Right atrium auricular region (tissue), 2 donors: ENCODE results near the gene INPP5D. TPM values are rescaled to one million over a fixed set of nuclear protein-coding genes. Genes with fewer than 3 reads are reported as not detected.
A peak's percentile ranks its signal among the peaks of the same experiment; 100 is the strongest.

ENCODE experiments used
- DNase-seq: peaks from one replicate; pipeline ENCODE4 v3.0.0-alpha.2; 2019; ENCODE audit warnings: low spot score
- H3K27ac ChIP-seq, 2 donors: fragments of 200-600 bp; sonication (generic); 1 replicate in 1 of 2; 2 replicates in 1 of 2; pipeline ENCODE4 v1.5.1; 2016 to 2019
- H3K27me3 ChIP-seq, 2 donors: fragments of 200-600 bp; sonication (generic); one replicate each; pipeline versions ENCODE4 v1.5.1 to v1.6.0; 2017 to 2019
- H3K36me3 ChIP-seq: fragments of 200-600 bp; sonication (generic); one replicate; pipeline ENCODE4 v1.5.1; 2016
- H3K4me1 ChIP-seq, 2 donors: fragments of 200-600 bp; sonication (generic); one replicate each; pipeline versions ENCODE4 v1.5.1 to v1.6.0; 2017 to 2019
- H3K4me3 ChIP-seq, 2 donors: fragments of 200-600 bp; sonication (generic); 1 replicate in 1 of 2; 2 replicates in 1 of 2; pipeline ENCODE4 v1.5.1; 2017 to 2019; ENCODE audit warnings: mild to moderate bottlenecking in 1 of 2, moderate library complexity in 1 of 2
- H3K9me3 ChIP-seq, 2 donors: fragments of 200-600 bp; sonication (generic); one replicate each; pipeline ENCODE4 v1.5.1; 2019
- CTCF ChIP-seq, 2 donors: fragments of 200-600 bp; sonication (generic); IDR thresholded peaks; one replicate each; pipeline ENCODE4 v1.5.1; 2019; ENCODE audit warnings: antibody characterized with exemption in 2 of 2
- total RNA-seq, 2 donors: library from RNA; depleted of rRNA; stranded (reverse); fragments of >200 nt; gene quantifications; one replicate each; pipeline ENCODE4 v1.1.0, GENCODE V29; 2016

Gene INPP5D
- total RNA-seq: 1 to 10 TPM; 2.9 to 7.0 TPM

GRCh38 chr2:233059797-233060500 is at the start of gene INPP5D:
Gene INPP5D (plus strand): TSS chr2:233060342. CDS start chr2:233060479, 137 bp downstream.
- H3K27ac ChIP-seq: peak within 1 kb of the TSS; percentile 72 to 77
- H3K36me3 ChIP-seq: no peaks in the 10 kb centered on the region
- H3K27me3 ChIP-seq: no peaks in the 10 kb centered on the region
- DNase-seq: peak; percentile 73
- H3K4me3 ChIP-seq: peak within 1 kb of the TSS; percentile 26 to 52
- TF ChIP-seq CTCF (IDR thresholded peaks at IDR 0.05): no peak
- peaks cover 0 to 41% of the 10 kb centered on the region in 2 donors for H3K4me1 ChIP-seq
- H3K9me3 ChIP-seq: no peaks in the 10 kb centered on the region

- H3K9me3 ChIP-seq: no peaks in the 10 kb centered on the region
- H3K27ac ChIP-seq: no peak overlapping the region
- no peaks in the 10 kb centered on the region for H3K36me3 ChIP-seq
- no peaks in the 10 kb centered on the region for H3K27me3 ChIP-seq
- no peaks in the 10 kb centered on the region for H3K4me1 ChIP-seq
- no peak overlapping the region for H3K4me3 ChIP-seq
- no peak for TF ChIP-seq CTCF (IDR thresholded peaks at IDR 0.05)
- DNase-seq: no peak
These were observed 49.4 kb upstream of the INPP5D start for GRCh38 chr2:233010569-233011267.

- no peak for DNase-seq
- H3K36me3 ChIP-seq: no peaks in the 10 kb centered on the region
- H3K4me3 ChIP-seq: no peak overlapping the region
- no peaks in the 10 kb centered on the region for H3K9me3 ChIP-seq
- TF ChIP-seq CTCF (IDR thresholded peaks at IDR 0.05): no peak
- H3K27ac ChIP-seq: no peak overlapping the region
- no peaks in the 10 kb centered on the region for H3K27me3 ChIP-seq
- no peaks in the 10 kb centered on the region for H3K4me1 ChIP-seq
These were observed 48.9 kb upstream of the INPP5D start for GRCh38 chr2:233011268-233011650.

- no peaks in the 10 kb centered on the region for H3K27me3 ChIP-seq
- H3K4me3 ChIP-seq: no peak overlapping the region
- H3K36me3 ChIP-seq: no peaks in the 10 kb centered on the region
- no peak for TF ChIP-seq CTCF (IDR thresholded peaks at IDR 0.05)
- H3K4me1 ChIP-seq: no peaks in the 10 kb centered on the region
- H3K27ac ChIP-seq: no peak overlapping the region
- DNase-seq: no peak
- H3K9me3 ChIP-seq: no peaks in the 10 kb centered on the region
These were observed 48.4 kb upstream of the INPP5D start for GRCh38 chr2:233011702-233012131.

- TF ChIP-seq CTCF (IDR thresholded peaks at IDR 0.05): no peak
- H3K27ac ChIP-seq: no peak overlapping the region
These were observed 47.7 kb upstream of the INPP5D start for GRCh38 chr2:233012301-233012971.

More at GRCh38 chr2:233012301-233012971, 47.7 kb upstream of the INPP5D start:
- no peaks in the 10 kb centered on the region for H3K36me3 ChIP-seq
- H3K9me3 ChIP-seq: peaks cover 0 to 3% of the 10 kb centered on the region in 2 donors
- no peaks in the 10 kb centered on the region for H3K27me3 ChIP-seq
- no peaks in the 10 kb centered on the region for H3K4me1 ChIP-seq
- no peak overlapping the region for H3K4me3 ChIP-seq
- DNase-seq: no peak
